ENCODE results near the gene SLC38A10. TPM values are rescaled to one million over a fixed set of nuclear protein-coding genes. Genes with fewer than 3 reads are reported as not detected.

The SLC38A10 gene
- total and polyA plus RNA-seq, 10 of the 15 experiments (the other 5 are each of a cell fraction or from before 2014, with no cell fraction given): 0.52 to 67.9 (median 22.1) TPM

DNA sequence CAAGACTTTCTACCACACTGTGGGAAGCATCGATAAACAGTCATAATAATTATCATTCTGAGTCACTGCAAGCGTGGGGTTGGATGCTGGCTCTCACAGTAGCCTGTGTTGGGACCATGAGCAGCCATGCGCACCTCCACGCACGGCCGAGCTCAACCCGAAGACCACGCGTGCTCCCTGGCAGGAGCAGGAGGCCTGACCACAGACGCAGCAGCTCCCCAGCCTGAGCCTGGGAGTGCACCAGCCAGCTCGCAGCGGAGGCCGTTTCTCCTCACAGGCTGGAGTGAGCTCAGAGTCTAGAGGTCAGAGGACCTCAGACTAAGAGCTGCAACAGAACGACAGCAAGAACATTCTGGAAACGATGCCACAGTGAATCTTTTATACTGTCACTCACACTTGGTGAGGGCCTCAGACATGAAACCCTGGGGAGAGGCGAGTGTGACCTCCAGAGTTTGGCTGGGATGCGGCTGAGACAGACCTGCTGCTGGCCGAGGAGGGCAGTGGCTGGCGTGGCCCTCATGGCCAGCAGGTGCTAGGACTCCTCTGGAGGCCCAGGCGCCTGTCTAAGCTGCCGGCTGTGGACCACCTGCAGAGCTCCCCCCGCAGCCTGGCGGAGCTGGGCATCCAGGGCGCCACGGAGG, 50.0 kb downstream of the SLC38A10 start (continued):
- TF ChIP-seq, protein P1, sequence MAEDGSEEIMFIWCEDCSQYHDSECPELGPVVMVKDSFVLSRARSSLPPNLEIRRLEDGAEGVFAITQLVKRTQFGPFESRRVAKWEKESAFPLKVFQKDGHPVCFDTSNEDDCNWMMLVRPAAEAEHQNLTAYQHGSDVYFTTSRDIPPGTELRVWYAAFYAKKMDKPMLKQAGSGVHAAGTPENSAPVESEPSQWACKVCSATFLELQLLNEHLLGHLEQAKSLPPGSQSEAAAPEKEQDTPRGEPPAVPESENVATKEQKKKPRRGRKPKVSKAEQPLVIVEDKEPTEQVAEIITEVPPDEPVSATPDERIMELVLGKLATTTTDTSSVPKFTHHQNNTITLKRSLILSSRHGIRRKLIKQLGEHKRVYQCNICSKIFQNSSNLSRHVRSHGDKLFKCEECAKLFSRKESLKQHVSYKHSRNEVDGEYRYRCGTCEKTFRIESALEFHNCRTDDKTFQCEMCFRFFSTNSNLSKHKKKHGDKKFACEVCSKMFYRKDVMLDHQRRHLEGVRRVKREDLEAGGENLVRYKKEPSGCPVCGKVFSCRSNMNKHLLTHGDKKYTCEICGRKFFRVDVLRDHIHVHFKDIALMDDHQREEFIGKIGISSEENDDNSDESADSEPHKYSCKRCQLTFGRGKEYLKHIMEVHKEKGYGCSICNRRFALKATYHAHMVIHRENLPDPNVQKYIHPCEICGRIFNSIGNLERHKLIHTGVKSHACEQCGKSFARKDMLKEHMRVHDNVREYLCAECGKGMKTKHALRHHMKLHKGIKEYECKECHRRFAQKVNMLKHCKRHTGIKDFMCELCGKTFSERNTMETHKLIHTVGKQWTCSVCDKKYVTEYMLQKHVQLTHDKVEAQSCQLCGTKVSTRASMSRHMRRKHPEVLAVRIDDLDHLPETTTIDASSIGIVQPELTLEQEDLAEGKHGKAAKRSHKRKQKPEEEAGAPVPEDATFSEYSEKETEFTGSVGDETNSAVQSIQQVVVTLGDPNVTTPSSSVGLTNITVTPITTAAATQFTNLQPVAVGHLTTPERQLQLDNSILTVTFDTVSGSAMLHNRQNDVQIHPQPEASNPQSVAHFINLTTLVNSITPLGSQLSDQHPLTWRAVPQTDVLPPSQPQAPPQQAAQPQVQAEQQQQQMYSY (CRISPR knock-in tag; IDR thresholded peaks at IDR 0.05): no peak
- peak; percentile 54; the same call in 1 of the 2 replicates for TF ChIP-seq NFIC (IDR thresholded peaks at IDR 0.05; ENCODE audit: low read depth, low read length)
- TF ChIP-seq PAX5 (IDR thresholded peaks at IDR 0.05; ENCODE audit: borderline replicate concordance, low read depth, low read length): peak; percentile 98
- no peak for TF ChIP-seq FOXK2 (IDR thresholded peaks at IDR 0.05)
- TF ChIP-seq EED (IDR thresholded peaks at IDR 0.05; ENCODE audit: low read depth): peak; percentile 88
- TF ChIP-seq BHLHE40 (IDR thresholded peaks at IDR 0.05; ENCODE audit: borderline replicate concordance in 1 of 2, low read depth in 2 of 2, low read length in 1 of 2): peak; percentile 77 to 89
- no peak for TF ChIP-seq NBN (IDR thresholded peaks at IDR 0.05)
- TF ChIP-seq LARP7 (IDR thresholded peaks at IDR 0.05): no peak
- TF ChIP-seq DPF2 (IDR thresholded peaks at IDR 0.05): peak; percentile 73
- peak; percentile 64; the same call in 1 of the 2 replicates for TF ChIP-seq CREM (IDR thresholded peaks at IDR 0.05; ENCODE audit: low read depth)
- 0 out of 2 replicates have a peak, but pooled peaks have one; percentile 40 for TF ChIP-seq TCF12 (IDR thresholded peaks at IDR 0.05; ENCODE audit: low read depth, low read length)
- peak; percentile 40 for TF ChIP-seq MYC (IDR thresholded peaks at IDR 0.05; ENCODE audit: insufficient read depth, insufficient read length, insufficient replicate concordance, low read length, severe bottlenecking)
- peak; percentile 75 to 80 for TF ChIP-seq IKZF2 (IDR thresholded peaks at IDR 0.05)
- TF ChIP-seq JUNB (IDR thresholded peaks at IDR 0.05): peak; percentile 97
- peak; percentile 49; the same call in 1 of the 2 replicates for TF ChIP-seq YY1 (IDR thresholded peaks at IDR 0.05; ENCODE audit: low read depth, low read length)
- no peak for TF ChIP-seq ETV6 (conservative IDR thresholded peaks at IDR 0.05 in 1 of 2, IDR thresholded peaks at IDR 0.05 in 1 of 2; ENCODE audit: borderline replicate concordance in 1 of 2, low read depth in 1 of 2)
- TF ChIP-seq SP1 (IDR thresholded peaks at IDR 0.05; ENCODE audit: low read depth, low read length): peak; percentile 36
- peak; percentile 75; the same call in 1 of the 2 replicates for TF ChIP-seq ZBED1 (IDR thresholded peaks at IDR 0.05; ENCODE audit: borderline replicate concordance)
- peak; percentile 44 for TF ChIP-seq POLR2A (IDR thresholded peaks at IDR 0.05; ENCODE audit: low read depth, low read length)
